ENCODE data around the gene STXBP1.

Gene STXBP1

GRCh38 chr9:127611899-127612790, at the start of gene STXBP1:
Gene STXBP1, plus strand, starts transcription at chr9:127612277. Its CDS starts 127 bp downstream, at chr9:127612404.
- in situ Hi-C loops (cut with MboI; ENCODE audit: low sequenced_read_pairs), result no loop called here

- in situ Hi-C loops (cut with MboI; ENCODE audit: low sequenced_read_pairs), result no loop called here
Measured at GRCh38 chr9:127562279-127562796, 49.7 kb upstream of the STXBP1 start.

- in situ Hi-C loops (cut with MboI; ENCODE audit: low sequenced_read_pairs), result no loop called here
Measured at GRCh38 chr9:127562841-127563401, 49.2 kb upstream of the STXBP1 start.

- in situ Hi-C loops (cut with MboI; ENCODE audit: low sequenced_read_pairs), result no loop called here
Measured at GRCh38 chr9:127563579-127563978, 48.5 kb upstream of the STXBP1 start.

GRCh38 chr9:127565231-127565630, 46.8 kb upstream of the STXBP1 start:
- in situ Hi-C loops (cut with MboI; ENCODE audit: low sequenced_read_pairs), result no loop called here

- in situ Hi-C loops (cut with MboI; ENCODE audit: low sequenced_read_pairs), result no loop called here
Measured at GRCh38 chr9:127566351-127567001, 45.6 kb upstream of the STXBP1 start.

GRCh38 chr9:127567035-127567729, 44.9 kb upstream of the STXBP1 start:
- in situ Hi-C loops (cut with MboI; ENCODE audit: low sequenced_read_pairs), result no loop called here

GRCh38 chr9:127567730-127568617, 44.1 kb upstream of the STXBP1 start:
- in situ Hi-C loops (cut with MboI; ENCODE audit: low sequenced_read_pairs), result no loop called here

GRCh38 chr9:127568618-127568970, 43.5 kb upstream of the STXBP1 start:
- in situ Hi-C loops (cut with MboI; ENCODE audit: low sequenced_read_pairs), result no loop called here

- in situ Hi-C loops (cut with MboI; ENCODE audit: low sequenced_read_pairs), result no loop called here
Measured at GRCh38 chr9:127568971-127569885, 42.8 kb upstream of the STXBP1 start.

GRCh38 chr9:127569886-127570401, 42.1 kb upstream of the STXBP1 start:
- in situ Hi-C loops (cut with MboI; ENCODE audit: low sequenced_read_pairs), result no loop called here

- in situ Hi-C loops (cut with MboI; ENCODE audit: low sequenced_read_pairs), result no loop called here
Measured at GRCh38 chr9:127570533-127571111, 41.5 kb upstream of the STXBP1 start.

GRCh38 chr9:127571971-127572370, 40.1 kb upstream of the STXBP1 start:
- in situ Hi-C loops (cut with MboI; ENCODE audit: low sequenced_read_pairs), result no loop called here

GRCh38 chr9:127572961-127573721, 38.9 kb upstream of the STXBP1 start:
- in situ Hi-C loops (cut with MboI; ENCODE audit: low sequenced_read_pairs), result no loop called here

GRCh38 chr9:127574072-127574993, 37.7 kb upstream of the STXBP1 start:
- in situ Hi-C loops (cut with MboI; ENCODE audit: low sequenced_read_pairs), result no loop called here

- in situ Hi-C loops (cut with MboI; ENCODE audit: low sequenced_read_pairs), result no loop called here
Measured at GRCh38 chr9:127575875-127576778, 36.0 kb upstream of the STXBP1 start.

Measured in HL-60/S4 (cell line).